Upper lobe of left lung (tissue), 4 donors: ENCODE measurements around the gene MPHOSPH9.

Source experiments
- EP300 ChIP-seq, 4 donors: sonication (generic); formaldehyde crosslinking; IDR thresholded peaks; one replicate each; pipeline ENCODE4 v1.5.1; 2017; ENCODE audit warnings: antibody characterized with exemption in 4 of 4, control low read depth in 2 of 4
- TF ChIP-seq, protein P1 (sequence below), 6 experiments: fragments of 450-650 bp in 4 of 6; fragments of 200-600 bp in 2 of 6; sonication (generic) in 2 of 6; IDR thresholded peaks; one replicate each; pipeline ENCODE4 v1.5.1; 2016 to 2019; ENCODE audit warnings: antibody characterized with exemption in 6 of 6

GRCh38 chr12:123149501-123150274 lies 83.3 kb downstream of the MPHOSPH9 start:
- TF ChIP-seq, protein P1, sequence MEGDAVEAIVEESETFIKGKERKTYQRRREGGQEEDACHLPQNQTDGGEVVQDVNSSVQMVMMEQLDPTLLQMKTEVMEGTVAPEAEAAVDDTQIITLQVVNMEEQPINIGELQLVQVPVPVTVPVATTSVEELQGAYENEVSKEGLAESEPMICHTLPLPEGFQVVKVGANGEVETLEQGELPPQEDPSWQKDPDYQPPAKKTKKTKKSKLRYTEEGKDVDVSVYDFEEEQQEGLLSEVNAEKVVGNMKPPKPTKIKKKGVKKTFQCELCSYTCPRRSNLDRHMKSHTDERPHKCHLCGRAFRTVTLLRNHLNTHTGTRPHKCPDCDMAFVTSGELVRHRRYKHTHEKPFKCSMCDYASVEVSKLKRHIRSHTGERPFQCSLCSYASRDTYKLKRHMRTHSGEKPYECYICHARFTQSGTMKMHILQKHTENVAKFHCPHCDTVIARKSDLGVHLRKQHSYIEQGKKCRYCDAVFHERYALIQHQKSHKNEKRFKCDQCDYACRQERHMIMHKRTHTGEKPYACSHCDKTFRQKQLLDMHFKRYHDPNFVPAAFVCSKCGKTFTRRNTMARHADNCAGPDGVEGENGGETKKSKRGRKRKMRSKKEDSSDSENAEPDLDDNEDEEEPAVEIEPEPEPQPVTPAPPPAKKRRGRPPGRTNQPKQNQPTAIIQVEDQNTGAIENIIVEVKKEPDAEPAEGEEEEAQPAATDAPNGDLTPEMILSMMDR (IDR thresholded peaks at IDR 0.05) = no peak
- no peak for TF ChIP-seq EP300 (IDR thresholded peaks at IDR 0.05)
